Suprapubic skin (tissue), 4 donors: ENCODE measurements around the gene GSTM1. TPM values are rescaled to one million over a fixed set of nuclear protein-coding genes. Genes with fewer than 3 reads are reported as not detected.

Experiments used
- DNase-seq, 2 donors: peaks; one replicate each; pipeline ENCODE4 v3.0.0-alpha.2; 2019; ENCODE audit warnings: low spot score in 2 of 2
- H3K27ac ChIP-seq: fragments of 200-600 bp; sonication (generic); one replicate; pipeline ENCODE4 v1.5.1; 2019
- H3K27me3 ChIP-seq: fragments of 200-600 bp; sonication (generic); one replicate; pipeline ENCODE4 v1.5.1; 2019
- H3K36me3 ChIP-seq: fragments of 200-600 bp; sonication (generic); one replicate; pipeline ENCODE4 v1.5.1; 2019
- H3K4me1 ChIP-seq: fragments of 200-600 bp; sonication (generic); one replicate; pipeline ENCODE4 v1.5.1; 2019
- H3K4me3 ChIP-seq: fragments of 200-600 bp; sonication (generic); one replicate; pipeline ENCODE4 v1.5.1; 2019; ENCODE audit warnings: mild to moderate bottlenecking
- H3K9me3 ChIP-seq: fragments of 200-600 bp; sonication (generic); one replicate; pipeline ENCODE4 v1.5.1; 2019
- EP300 ChIP-seq: sonication (generic); formaldehyde crosslinking; IDR thresholded peaks from one replicate; pipeline ENCODE4 v1.6.1; 2017; ENCODE audit warnings: antibody characterized with exemption
- POLR2A ChIP-seq, 2 donors: fragments of 450-650 bp; IDR thresholded peaks; one replicate each; pipeline ENCODE4 v1.6.1; 2017; ENCODE audit warnings: antibody characterized with exemption in 2 of 2, mild to moderate bottlenecking in 2 of 2, moderate library complexity in 2 of 2
- POLR2AphosphoS5 ChIP-seq, 3 donors: sonication (generic); formaldehyde crosslinking; IDR thresholded peaks; one replicate each; pipeline ENCODE4 v1.6.1; 2017; ENCODE audit warnings: antibody characterized with exemption in 3 of 3
- WGBS: methylation state at CpG from one replicate; pipeline ENCODE4 v1.1.5; 2018; 5-methylcytosine and 5-hydroxymethylcytosine counted together
- total RNA-seq, 4 donors: library from RNA; depleted of rRNA; stranded (reverse); fragments of >200 nt; gene quantifications; one replicate each; pipeline ENCODE4 v1.1.0, GENCODE V29; 2016
- TF ChIP-seq, protein P1 (sequence below), 2 donors: fragments of 200-600 bp in 1 of 2; fragments of 450-650 bp in 1 of 2; sonication (generic) in 1 of 2; IDR thresholded peaks; one replicate each; pipeline ENCODE4 v1.5.1; 2016 to 2019; ENCODE audit warnings: antibody characterized with exemption in 2 of 2, mild to moderate bottlenecking in 1 of 2, moderate library complexity in 1 of 2

GSTM1 gene
- 10 to 100 TPM in 1 of 4 donors, not detected in 3; 48.2 TPM for total RNA-seq

DNA sequence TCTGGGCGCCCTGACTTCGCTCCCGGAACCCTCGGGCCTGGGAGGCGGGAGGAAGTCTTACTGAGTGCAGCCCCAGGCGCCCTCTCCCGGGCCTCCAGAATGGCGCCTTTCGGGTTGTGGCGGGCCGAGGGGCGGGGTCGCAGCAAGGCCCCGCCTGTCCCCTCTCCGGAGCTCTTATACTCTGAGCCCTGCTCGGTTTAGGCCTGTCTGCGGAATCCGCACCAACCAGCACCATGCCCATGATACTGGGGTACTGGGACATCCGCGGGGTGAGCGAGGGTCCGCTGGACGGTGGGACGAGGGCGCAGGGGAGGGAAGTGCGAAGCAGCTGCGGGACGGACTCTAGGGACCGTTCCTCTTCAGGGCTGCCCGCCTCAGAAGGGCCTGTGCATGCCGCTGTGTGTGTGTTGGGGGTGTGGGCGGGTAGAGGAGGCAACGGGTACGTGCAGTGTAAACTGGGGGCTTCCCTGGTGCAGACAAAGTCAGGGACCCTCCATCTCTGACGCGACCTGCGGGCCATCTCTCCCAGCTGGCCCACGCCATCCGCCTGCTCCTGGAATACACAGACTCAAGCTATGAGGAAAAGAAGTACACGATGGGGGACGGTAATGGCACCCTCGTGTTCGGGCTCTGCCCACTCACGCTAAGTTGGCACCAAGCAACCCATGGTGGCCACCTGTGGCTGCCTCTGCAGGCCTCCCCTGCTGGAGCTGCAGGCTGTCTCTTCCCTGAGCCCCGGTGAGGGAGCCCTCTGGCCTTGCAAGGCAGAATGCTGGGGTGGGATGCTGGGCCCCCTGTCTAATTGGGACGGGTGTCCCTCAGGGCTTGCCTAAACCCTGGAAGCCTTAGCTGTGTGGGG is at the start of gene GSTM1:
GSTM1 (plus strand) TSS at position 177 of the 859 bp plus-strand sequence; CDS start at position 234, 57 bp downstream.
- WGBS = no CpG with 5 or more reads among the region's 46 CpGs
- Histone ChIP-seq H3K4me1 (no peaks in the 10 kb centered on the region), H3K27me3 (no peaks in the 10 kb centered on the region), H3K27ac (no peak within 1 kb of the TSS), H3K4me3 (no peak within 1 kb of the TSS), H3K36me3 (no peaks in the 10 kb centered on the region), H3K9me3 (no peaks in the 10 kb centered on the region)
- DNase-seq = peak in 1 of 2 donors; percentile 73
- TF ChIP-seq, protein P1, sequence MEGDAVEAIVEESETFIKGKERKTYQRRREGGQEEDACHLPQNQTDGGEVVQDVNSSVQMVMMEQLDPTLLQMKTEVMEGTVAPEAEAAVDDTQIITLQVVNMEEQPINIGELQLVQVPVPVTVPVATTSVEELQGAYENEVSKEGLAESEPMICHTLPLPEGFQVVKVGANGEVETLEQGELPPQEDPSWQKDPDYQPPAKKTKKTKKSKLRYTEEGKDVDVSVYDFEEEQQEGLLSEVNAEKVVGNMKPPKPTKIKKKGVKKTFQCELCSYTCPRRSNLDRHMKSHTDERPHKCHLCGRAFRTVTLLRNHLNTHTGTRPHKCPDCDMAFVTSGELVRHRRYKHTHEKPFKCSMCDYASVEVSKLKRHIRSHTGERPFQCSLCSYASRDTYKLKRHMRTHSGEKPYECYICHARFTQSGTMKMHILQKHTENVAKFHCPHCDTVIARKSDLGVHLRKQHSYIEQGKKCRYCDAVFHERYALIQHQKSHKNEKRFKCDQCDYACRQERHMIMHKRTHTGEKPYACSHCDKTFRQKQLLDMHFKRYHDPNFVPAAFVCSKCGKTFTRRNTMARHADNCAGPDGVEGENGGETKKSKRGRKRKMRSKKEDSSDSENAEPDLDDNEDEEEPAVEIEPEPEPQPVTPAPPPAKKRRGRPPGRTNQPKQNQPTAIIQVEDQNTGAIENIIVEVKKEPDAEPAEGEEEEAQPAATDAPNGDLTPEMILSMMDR (IDR thresholded peaks at IDR 0.05) = no peak
- TF ChIP-seq POLR2AphosphoS5 (IDR thresholded peaks at IDR 0.05) (no peak), POLR2A (IDR thresholded peaks at IDR 0.05) (no peak), EP300 (no peak)

DNA sequence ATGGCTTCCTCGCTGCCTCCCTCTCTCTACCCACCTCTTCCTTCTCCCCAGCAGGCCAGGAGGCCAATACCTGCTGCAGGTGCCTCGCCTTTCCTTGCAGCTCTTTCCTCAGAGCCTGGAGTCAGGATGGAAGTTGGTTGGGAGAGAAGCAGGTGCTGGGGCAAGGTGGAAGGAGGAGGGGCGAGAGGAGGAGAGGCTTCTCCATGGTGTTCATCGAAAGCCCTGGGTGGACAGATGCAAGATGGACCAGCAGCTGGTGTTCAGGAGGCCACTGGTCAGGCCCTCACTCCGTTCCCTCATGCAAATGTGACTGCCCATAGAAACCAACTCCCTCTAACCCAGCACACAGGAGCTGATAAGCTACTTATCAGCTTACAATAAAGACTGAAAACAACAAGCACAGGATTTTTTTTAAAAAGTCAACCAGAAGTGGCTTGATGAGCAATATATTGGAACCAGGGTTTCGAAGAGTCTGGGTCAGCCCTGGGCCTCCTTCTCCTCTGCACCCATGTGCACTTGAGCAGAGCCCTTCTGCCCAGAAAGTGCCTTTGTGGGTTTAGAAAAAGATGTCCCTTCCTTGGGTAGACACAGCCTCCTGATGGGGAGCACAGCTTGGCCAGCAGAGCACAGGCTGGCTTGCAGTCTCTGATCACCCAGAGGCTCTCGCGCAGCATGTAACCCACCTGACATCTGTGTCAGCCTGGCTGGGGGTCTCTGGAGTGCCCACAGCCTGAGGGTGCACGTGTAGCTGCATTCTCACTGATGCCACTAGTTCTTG is 48.4 kb upstream of the GSTM1 start:
- Histone ChIP-seq H3K4me3 (no peak overlapping the region), H3K9me3 (no peaks in the 10 kb centered on the region), H3K27ac (no peak overlapping the region), H3K27me3 (no peaks in the 10 kb centered on the region), H3K36me3 (no peaks in the 10 kb centered on the region), H3K4me1 (peaks cover 30% of the 10 kb centered on the region)
- DNase-seq = no peak
- TF ChIP-seq POLR2AphosphoS5 (IDR thresholded peaks at IDR 0.05) (no peak), EP300 (no peak), POLR2A (IDR thresholded peaks at IDR 0.05) (no peak)
- TF ChIP-seq, protein P1 (IDR thresholded peaks at IDR 0.05) = no peak
- WGBS = 86% methylated on average over 9 of the region's 9 CpGs

DNA sequence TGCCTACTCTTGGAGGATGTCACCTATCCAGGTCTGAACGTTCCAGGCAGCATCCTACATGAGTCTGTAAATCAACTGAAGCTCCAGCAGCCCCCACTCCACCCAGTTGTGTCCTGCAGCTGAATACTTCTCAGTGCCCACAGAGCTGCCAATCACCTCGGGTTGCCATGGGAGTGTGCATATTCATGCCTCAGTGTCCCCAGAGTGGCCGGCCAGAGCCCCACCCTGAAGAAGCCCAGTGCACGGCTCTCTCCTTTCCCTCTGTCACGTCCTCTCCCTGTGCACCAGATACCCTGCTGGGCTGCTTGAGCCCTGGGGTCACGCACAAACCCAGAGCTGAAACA is 47.8 kb upstream of the GSTM1 start:
- TF ChIP-seq, protein P1 (IDR thresholded peaks at IDR 0.05) = no peak
- no peak for TF ChIP-seq EP300
- no peak for TF ChIP-seq POLR2AphosphoS5 (IDR thresholded peaks at IDR 0.05)
- no peak for TF ChIP-seq POLR2A (IDR thresholded peaks at IDR 0.05)
- Histone ChIP-seq H3K27ac (no peak overlapping the region), H3K4me3 (no peak overlapping the region), H3K4me1 (peaks cover 26% of the 10 kb centered on the region), H3K9me3 (no peaks in the 10 kb centered on the region), H3K27me3 (no peaks in the 10 kb centered on the region), H3K36me3 (no peaks in the 10 kb centered on the region)
- WGBS = 52% methylated on average over 6 of the region's 6 CpGs
- no peak for DNase-seq

DNA sequence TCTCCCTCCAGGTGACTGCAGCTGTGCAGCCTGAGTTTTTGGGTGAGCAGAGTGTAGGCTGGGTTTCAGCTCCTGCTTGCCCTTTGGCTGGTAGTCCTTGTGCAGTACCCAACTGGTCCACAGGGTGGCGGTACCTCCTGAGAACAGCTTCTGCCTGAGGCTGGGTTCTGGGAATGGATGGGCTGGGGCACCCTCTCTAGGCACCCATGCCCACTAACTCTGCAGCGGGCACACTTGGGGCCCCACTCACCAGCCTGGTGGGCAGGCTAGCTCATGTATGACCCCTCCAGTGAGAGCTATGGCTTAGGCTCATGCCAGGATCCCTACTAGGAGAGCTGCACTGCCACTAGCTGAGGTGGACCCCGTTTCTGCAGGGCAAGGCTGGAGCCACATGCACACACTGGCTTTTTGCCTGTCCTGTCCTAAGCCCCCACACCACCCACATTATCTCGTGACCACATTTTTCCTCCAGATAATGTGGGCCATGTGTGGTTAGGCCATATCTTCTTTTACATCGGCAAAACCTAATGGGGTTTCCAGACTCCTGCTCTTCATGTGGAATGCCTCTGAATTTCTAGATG is 47.2 kb upstream of the GSTM1 start:
- Histone ChIP-seq H3K9me3 (no peaks in the 10 kb centered on the region), H3K4me1 (peaks cover 26% of the 10 kb centered on the region), H3K27ac (no peak overlapping the region), H3K36me3 (no peaks in the 10 kb centered on the region), H3K27me3 (no peaks in the 10 kb centered on the region), H3K4me3 (no peak overlapping the region)
- TF ChIP-seq EP300 = no peak
- TF ChIP-seq, protein P1 (IDR thresholded peaks at IDR 0.05) = peak; percentile 75 to 95
- DNase-seq = peak; percentile 92 to 94
- 49% methylated on average over 4 of the region's 5 CpGs for WGBS
